Mesothelial cell of epicardium (in vitro differentiated cells): Measurements from ENCODE around the gene PNLIPRP1. TPM values are rescaled to one million over a fixed set of nuclear protein-coding genes. Genes with fewer than 3 reads are reported as not detected.

Experiments used
- DNase-seq, 2 experiments: peaks; one replicate each; pipeline ENCODE4 v3.0.0; 2021; ENCODE audit warnings: low spot score in 2 of 2; ENCODE audit not compliant: unreplicated experiment in 2 of 2
- H3K27ac Mint-ChIP-seq: 2 replicates; pipeline ENCODE4 v1.8.0; 2021; ENCODE audit warnings: mixed read lengths
- H3K27me3 Mint-ChIP-seq: 2 replicates; pipeline ENCODE4 v1.8.0; 2021; ENCODE audit warnings: low read depth, mixed read lengths
- H3K36me3 Mint-ChIP-seq: 2 replicates; pipeline ENCODE4 v1.8.0; 2021; ENCODE audit warnings: mixed read lengths
- H3K4me1 Mint-ChIP-seq: 2 replicates; pipeline ENCODE4 v1.8.0; 2021; ENCODE audit warnings: mixed read lengths
- H3K4me3 Mint-ChIP-seq: 2 replicates; pipeline ENCODE4 v1.8.0; 2021; ENCODE audit warnings: mild to moderate bottlenecking, moderate library complexity, mixed read lengths
- H3K9me3 Mint-ChIP-seq: 2 replicates; pipeline ENCODE4 v1.8.0; 2021; ENCODE audit warnings: mixed read lengths
- CTCF ChIP-seq: fragments of 200-600 bp; sonication (generic); IDR thresholded peaks from one replicate; pipeline ENCODE4 v1.5.0; 2021; ENCODE audit warnings: antibody characterized with exemption; ENCODE audit not compliant: unreplicated experiment
- total RNA-seq: library from RNA; stranded (reverse); gene quantifications from 3 replicates; pipeline ENCODE4 v1.2.1, GENCODE V29; 2021

PNLIPRP1 gene
- total RNA-seq, 1 donor from 2014 or later, result not detected

DNA sequence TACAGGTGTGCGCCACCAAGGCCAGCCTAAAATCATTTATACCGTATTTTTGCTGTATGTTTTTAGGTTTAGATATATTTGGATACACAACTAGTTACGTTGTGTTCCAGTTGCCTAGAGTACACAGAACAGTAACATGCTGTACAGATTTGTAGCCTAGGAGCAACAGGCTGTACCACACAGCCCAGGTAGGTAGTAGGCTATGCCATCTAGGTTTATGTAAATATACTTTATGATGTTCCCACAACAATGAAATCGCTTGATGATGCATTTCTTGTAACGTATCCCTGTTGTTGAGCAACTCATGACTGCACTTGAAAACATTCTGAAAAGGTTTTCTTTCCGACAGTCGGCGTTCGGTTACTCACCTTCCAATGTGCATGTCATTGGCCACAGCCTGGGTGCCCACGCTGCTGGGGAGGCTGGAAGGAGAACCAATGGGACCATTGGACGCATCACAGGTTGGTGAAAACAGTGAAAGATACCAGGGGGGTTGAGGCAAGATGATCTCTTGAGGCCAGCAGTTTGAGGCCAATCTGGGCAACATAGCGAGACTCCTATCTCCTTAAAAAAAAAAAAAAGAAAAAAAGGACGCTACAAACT lies 37.3 kb upstream of the PNLIPRP1 start:
- no peaks in the 10 kb centered on the region for H3K36me3 Mint-ChIP-seq
- peaks cover 23% of the 10 kb centered on the region for H3K27me3 Mint-ChIP-seq
- no peaks in the 10 kb centered on the region for H3K4me1 Mint-ChIP-seq
- DNase-seq, result no peak
- no peak overlapping the region for H3K4me3 Mint-ChIP-seq
- no peak overlapping the region for H3K27ac Mint-ChIP-seq
- no peak for TF ChIP-seq CTCF
- no peaks in the 10 kb centered on the region for H3K9me3 Mint-ChIP-seq

GRCh38 chr10:116554628-116555027 lies 36.1 kb upstream of the PNLIPRP1 start:
- DNase-seq, result no peak
- H3K4me1 Mint-ChIP-seq, result no peaks in the 10 kb centered on the region
- no peaks in the 10 kb centered on the region for H3K36me3 Mint-ChIP-seq
- no peaks in the 10 kb centered on the region for H3K9me3 Mint-ChIP-seq
- H3K4me3 Mint-ChIP-seq, result no peak overlapping the region
- TF ChIP-seq CTCF, result no peak
- no peak overlapping the region for H3K27ac Mint-ChIP-seq
- H3K27me3 Mint-ChIP-seq, result peaks cover 28% of the 10 kb centered on the region

GRCh38 chr10:116555880-116556279 lies 34.9 kb upstream of the PNLIPRP1 start:
- no peak overlapping the region for H3K27ac Mint-ChIP-seq
- H3K9me3 Mint-ChIP-seq, result no peaks in the 10 kb centered on the region
- no peak for DNase-seq
- H3K4me1 Mint-ChIP-seq, result no peaks in the 10 kb centered on the region
- no peak overlapping the region for H3K4me3 Mint-ChIP-seq
- H3K36me3 Mint-ChIP-seq, result no peaks in the 10 kb centered on the region
- peaks cover 29% of the 10 kb centered on the region for H3K27me3 Mint-ChIP-seq
- TF ChIP-seq CTCF, result no peak

- no peak overlapping the region for H3K4me3 Mint-ChIP-seq
- H3K4me1 Mint-ChIP-seq, result no peaks in the 10 kb centered on the region
- no peaks in the 10 kb centered on the region for H3K36me3 Mint-ChIP-seq
- DNase-seq, result no peak
- peaks cover 40% of the 10 kb centered on the region for H3K27me3 Mint-ChIP-seq
- no peak overlapping the region for H3K27ac Mint-ChIP-seq
- TF ChIP-seq CTCF, result no peak
- no peaks in the 10 kb centered on the region for H3K9me3 Mint-ChIP-seq
Observed at GRCh38 chr10:116557305-116557880, 33.4 kb upstream of the PNLIPRP1 start.

GRCh38 chr10:116565534-116565933 lies 25.2 kb upstream of the PNLIPRP1 start:
- Mint-ChIP-seq H3K36me3 (no peaks in the 10 kb centered on the region), H3K9me3 (no peaks in the 10 kb centered on the region), H3K27ac (no peak overlapping the region), H3K4me1 (no peaks in the 10 kb centered on the region), H3K4me3 (no peak overlapping the region), H3K27me3 (peaks cover 43% of the 10 kb centered on the region)
- no peak for DNase-seq
- TF ChIP-seq CTCF, result no peak
